HG02870 (cell line): ENCODE data around the gene RGS13.

Source experiments
- ATAC-seq: cut with Tn5 transposase; IDR thresholded peaks from one replicate; pipeline ENCODE4 v1.9.1; 2021; ENCODE audit warnings: mild to moderate bottlenecking, moderate library complexity; ENCODE audit not compliant: unreplicated experiment

RGS13 gene

GRCh38 chr1:192635939-192636338 lies at the start of gene RGS13:
Gene RGS13 (plus strand): TSS chr1:192636147. CDS start chr1:192644335, 8,188 bp downstream.
- no peak for ATAC-seq

- ATAC-seq = no peak
These were observed 48.3 kb upstream of the RGS13 start for GRCh38 chr1:192587386-192588266.

- ATAC-seq = no peak
These were observed 47.4 kb upstream of the RGS13 start for GRCh38 chr1:192588546-192588945.

- no peak for ATAC-seq
These were observed 46.1 kb upstream of the RGS13 start for GRCh38 chr1:192589813-192590212.

GRCh38 chr1:192592517-192592916 lies 43.4 kb upstream of the RGS13 start:
- ATAC-seq = no peak

- ATAC-seq = no peak
These were observed 42.8 kb upstream of the RGS13 start for GRCh38 chr1:192592981-192593708.

- ATAC-seq = no peak
These were observed 40.6 kb upstream of the RGS13 start for GRCh38 chr1:192595299-192595698.

GRCh38 chr1:192598589-192598988 lies 37.4 kb upstream of the RGS13 start:
- no peak for ATAC-seq

GRCh38 chr1:192600275-192600674 lies 35.7 kb upstream of the RGS13 start:
- ATAC-seq = no peak

- no peak for ATAC-seq
These were observed 34.8 kb upstream of the RGS13 start for GRCh38 chr1:192601143-192601542.

GRCh38 chr1:192601567-192601966 lies 34.4 kb upstream of the RGS13 start:
- no peak for ATAC-seq

- ATAC-seq = peak; percentile 35
These were observed 33.2 kb upstream of the RGS13 start for GRCh38 chr1:192602757-192603156.

- ATAC-seq = no peak
These were observed 32.6 kb upstream of the RGS13 start for GRCh38 chr1:192603218-192603787.

GRCh38 chr1:192604979-192605620 lies 30.8 kb upstream of the RGS13 start:
- ATAC-seq = no peak

- ATAC-seq = no peak
These were observed 27.3 kb upstream of the RGS13 start for GRCh38 chr1:192608671-192609070.

GRCh38 chr1:192609110-192610079 lies 26.6 kb upstream of the RGS13 start:
- peak; percentile 100 for ATAC-seq

GRCh38 chr1:192610112-192610889 lies 25.6 kb upstream of the RGS13 start:
- no peak for ATAC-seq

GRCh38 chr1:192615055-192615454 lies 20.9 kb upstream of the RGS13 start:
- ATAC-seq = no peak

GRCh38 chr1:192620071-192620635 lies 15.8 kb upstream of the RGS13 start:
- no peak for ATAC-seq
